IPS-NIHi11 (cell line): ENCODE results near the gene VWDE.
"Not testable (repeated sequence)": the region's sequence is repeated elsewhere in the genome, so short reads cannot be mapped to it uniquely, and the experiment has no call there.

Experiments
- DNase-seq: peaks from one replicate; pipeline ENCODE4 v3.0.0; 2012; ENCODE audit warnings: mixed read lengths, low spot score

VWDE gene

DNA sequence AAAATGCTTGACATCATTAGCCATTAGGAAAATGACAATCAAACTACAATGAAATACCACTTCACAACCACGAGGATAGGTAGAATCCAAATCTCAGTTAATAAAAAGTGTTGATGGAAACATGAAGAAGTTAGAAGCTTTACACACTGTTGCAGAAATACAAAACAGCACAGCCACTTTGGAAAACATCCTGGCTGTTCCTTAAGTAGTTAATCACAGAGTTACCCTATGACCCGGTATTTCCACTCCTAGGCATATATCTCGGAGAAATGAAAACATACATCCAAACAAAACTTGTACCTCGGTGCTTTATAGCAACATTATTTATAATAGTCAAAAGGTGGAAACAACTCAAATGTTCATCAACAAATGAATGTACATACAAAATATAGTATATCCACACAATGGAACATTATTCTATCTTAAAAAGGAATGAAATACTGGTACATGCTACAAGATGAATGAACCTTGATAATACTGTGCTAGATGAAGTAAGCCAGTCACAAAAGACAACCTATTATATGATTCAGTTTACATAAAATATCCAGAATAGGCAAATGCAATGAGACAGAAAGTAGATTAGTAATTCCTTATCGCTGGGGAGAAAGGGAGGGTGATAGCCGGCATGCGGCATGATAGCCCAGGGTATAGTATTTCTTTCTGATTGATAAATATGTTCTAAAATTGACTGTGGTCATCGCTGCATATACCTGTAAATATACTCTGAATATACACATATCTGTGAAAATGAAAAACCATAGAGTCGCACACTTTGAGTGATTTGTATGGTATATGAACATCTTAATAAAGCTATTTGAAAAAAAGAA, 1.9 kb downstream of the VWDE start:
- no peak for DNase-seq

DNA sequence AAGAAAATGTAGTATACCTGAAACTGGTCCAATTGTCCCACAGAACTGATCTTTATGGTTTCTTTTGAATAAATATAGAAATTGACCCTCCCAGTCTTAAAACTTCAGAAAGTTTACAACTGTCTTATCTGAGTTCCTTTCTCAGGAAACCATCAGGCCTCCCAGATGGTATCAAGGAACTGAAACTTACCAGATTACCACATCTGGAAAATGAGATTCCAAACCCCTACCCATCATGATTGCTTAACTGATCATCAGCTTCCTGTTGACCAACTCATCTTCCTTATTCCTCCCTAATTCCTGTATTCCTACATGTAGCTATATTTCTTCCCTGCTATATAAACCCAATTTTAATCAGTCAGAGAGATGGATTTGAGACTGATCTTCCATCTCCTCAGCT, 5.5 kb downstream of the VWDE start:
- DNase-seq, result no peak

- no peak for DNase-seq
These were observed 6.0 kb downstream of the VWDE start for GRCh38 chr7:12397671-12398070.

GRCh38 chr7:12396670-12397069, 7.0 kb downstream of the VWDE start:
- DNase-seq, result not testable (repeated sequence)

DNA sequence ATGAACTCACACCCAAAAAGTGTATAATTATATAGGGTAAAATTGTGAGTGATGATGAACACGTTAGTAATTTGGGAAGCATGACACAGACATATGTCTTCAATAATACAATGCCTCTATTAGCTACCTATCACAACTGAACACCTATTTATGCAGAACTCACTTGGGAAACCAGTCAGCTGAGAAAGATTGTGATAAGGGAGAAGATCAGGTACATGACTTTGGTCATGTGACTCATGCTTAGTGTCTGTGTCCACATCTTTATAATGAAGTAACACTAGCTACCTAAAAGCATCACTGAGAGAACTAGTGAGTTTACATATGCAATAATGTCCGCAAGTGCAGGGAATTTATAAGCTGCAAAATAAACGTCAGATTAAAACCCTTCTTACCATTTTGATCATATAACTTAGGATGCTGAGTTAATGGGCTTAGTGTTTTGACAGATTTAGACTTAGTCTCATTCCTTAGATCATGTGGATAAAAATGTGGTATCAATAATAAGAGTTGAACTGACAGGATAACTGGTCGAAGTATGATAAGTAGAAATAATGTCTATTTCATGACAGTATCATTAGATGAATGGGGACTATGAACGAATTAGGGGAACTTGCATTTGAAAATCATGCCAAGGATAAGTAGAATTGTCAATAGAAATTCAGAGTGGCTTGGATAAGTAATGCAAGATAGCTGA, 11.6 kb downstream of the VWDE start:
- DNase-seq, result no peak

GRCh38 chr7:12389089-12389700, 14.5 kb downstream of the VWDE start:
- DNase-seq, result peak; percentile 65

DNA sequence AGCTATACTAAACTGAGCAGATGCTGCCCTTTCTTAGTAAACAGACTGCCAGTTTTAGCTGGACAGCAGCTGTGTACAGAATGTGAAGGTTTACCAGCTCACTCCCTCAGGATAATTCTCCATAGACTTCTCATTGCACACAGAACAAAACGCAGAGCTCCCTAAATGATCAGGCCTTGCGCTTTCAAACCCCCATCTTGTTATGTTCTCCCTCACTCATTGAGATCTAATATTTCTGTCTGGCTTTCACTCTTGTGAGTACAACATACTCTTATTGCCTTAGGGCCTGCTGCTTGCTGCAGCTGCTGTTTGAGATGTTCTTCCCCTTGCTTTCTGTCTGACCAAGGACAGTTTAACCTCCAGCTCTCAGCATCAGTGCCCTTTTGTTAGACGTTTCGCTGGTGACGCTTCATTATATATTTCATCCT, 17.3 kb downstream of the VWDE start:
- no peak for DNase-seq

DNA sequence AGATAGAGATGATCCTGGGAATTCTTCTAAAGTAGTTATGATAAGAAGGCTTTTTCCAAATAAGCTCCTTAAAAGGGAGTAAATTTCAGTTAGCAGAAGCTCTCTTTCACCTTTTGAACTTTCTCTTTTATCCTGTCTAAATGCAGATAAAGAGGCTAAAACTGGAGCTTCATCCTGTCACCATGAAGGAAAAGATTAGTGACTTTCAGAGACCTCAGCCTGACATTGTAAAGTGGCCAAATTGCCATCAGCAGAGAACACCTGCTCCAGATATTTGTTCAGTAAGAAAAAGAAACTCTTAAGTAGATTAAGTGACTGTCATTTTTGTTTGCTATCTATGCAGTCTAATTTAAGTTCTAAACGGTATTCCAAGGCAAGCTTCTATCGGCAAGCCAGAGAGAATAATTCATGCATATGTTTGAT, 18.3 kb downstream of the VWDE start:
- DNase-seq, result no peak

DNA sequence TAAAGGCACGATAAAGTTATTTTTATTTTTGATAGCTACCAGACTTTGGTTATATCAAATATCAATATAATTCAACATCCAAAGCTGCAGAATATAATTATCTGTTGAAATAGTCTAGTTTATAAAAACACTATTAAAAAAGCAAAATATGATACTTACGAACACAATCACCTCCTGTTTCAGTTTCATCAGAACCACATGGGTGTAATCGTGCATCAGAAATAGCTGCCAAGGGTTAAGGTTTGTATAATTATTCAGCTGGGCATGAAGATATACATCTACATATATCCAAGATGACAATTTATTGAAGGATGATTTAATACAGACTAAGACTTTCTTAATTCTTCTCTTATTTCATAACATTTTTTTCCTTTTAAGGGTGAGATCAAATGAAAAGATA, 20.3 kb downstream of the VWDE start:
- DNase-seq, result no peak

- no peak for DNase-seq
These were observed 25.3 kb downstream of the VWDE start for GRCh38 chr7:12378389-12378788.

- DNase-seq, result no peak
These were observed 26.3 kb downstream of the VWDE start for GRCh38 chr7:12377406-12377805.

- DNase-seq, result no peak
These were observed 29.9 kb downstream of the VWDE start for GRCh38 chr7:12373580-12374263.

GRCh38 chr7:12370249-12370648, 33.4 kb downstream of the VWDE start:
- DNase-seq, result no peak

DNA sequence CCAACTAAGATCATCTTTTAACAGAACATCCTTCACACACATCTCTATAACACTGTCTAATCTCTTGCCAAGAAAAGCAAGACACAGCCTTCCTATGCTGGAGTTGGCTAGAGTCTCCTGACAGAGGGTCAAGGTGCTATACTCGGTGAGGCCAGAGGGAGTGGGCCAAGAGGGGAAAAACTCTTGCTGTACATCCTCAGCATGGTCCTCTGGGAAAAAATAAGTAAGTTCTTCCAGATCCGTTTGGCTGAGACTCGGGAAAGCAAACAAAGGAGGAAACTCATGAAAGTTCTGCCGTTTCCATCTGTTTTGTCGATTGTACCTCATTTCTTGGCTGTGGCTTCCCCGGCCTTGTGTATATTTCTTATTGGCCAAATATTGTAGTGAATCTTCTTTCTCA, 33.9 kb downstream of the VWDE start:
- DNase-seq, result no peak

DNA sequence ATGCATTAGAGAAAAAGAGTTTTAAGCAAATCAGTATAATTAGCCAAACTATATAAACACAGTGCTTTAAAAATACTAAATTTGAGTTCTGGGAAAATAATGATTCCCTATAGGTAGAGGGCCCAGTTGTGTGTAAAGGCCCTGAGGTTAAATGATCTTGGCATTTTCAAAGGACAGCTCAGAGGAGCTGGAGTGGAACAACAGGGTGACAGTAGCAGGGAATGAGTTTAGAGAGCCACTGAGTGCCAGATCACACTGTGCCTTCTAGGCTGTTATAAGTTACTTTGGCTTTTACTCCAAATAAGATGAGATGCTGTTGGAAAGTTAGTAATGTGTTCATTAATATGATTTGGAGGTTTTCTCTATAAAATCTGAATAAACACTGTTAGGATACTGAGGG, 34.6 kb downstream of the VWDE start:
- DNase-seq, result no peak

GRCh38 chr7:12360948-12361347, 42.7 kb downstream of the VWDE start:
- no peak for DNase-seq

DNA sequence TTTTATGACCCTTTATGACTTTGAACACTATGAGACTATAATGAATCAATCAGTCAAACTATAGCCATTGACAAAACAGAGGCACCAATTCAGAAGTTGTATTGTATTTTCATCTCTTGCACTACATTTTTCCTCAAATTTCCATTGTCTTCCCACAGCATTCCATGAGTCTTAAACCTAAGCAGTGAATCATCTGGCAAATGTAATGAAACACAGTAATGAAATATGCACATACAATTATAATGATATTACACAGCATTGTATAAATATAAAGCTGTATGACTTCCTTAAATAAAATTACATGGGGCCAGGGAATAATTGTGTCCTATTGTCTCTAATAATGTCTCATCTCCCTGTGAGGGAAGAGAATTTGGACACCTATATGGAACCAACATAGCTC, 45.0 kb downstream of the VWDE start:
- no peak for DNase-seq

- DNase-seq, result no peak
These were observed 46.2 kb downstream of the VWDE start for GRCh38 chr7:12357508-12357907.

DNA sequence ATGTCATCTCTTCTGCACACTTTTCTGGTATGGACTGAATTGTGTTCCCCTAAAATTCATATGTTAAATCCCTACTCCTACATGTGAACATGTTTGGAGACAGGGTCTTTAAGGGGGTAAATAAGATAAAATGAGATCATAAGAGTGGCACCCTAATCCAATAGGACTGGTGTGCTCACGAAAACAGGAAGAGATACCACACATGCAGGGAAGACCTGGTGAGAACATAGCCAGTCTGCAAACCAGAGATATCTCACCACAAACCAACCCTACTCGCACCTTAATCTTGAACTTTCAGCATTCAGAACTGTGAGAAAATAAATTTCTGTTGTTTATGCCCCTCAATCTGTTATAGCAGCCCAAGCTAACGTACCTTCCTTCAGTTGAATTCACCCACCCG, 51.8 kb downstream of the VWDE start:
- no peak for DNase-seq

- no peak for DNase-seq
These were observed 52.7 kb downstream of the VWDE start for GRCh38 chr7:12350971-12351370.

DNA sequence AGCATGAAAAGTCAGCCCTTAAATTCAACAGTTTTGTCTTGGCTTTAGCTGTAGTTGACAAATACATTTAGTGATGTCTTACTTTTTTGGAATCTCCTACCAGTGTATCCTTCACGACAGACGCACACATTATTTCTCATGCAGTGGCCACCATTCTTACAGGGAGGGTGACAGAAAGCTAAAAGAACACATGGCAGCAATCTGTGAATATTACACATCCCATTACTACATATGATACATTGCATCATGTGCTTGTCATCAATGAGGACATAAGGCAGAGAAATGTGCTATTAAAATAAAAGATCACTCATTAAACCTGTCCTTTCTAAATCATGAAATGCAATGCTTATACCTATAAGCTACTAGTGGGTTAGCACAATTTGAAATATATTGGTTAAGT, 66.6 kb downstream of the VWDE start:
- no peak for DNase-seq
